Putamen (tissue), 1 donor: ENCODE data around the gene SRSF4.
"Not testable (repeated sequence)": the region's sequence is repeated elsewhere in the genome, so short reads cannot be mapped to it uniquely, and the experiment has no call there.

Experiments
- DNase-seq: peaks from one replicate; pipeline ENCODE4 v3.0.0-alpha.2; 2016; ENCODE audit warnings: low spot score

The SRSF4 gene

GRCh38 chr1:29124366-29125236, 57.1 kb downstream of the SRSF4 start:
- DNase-seq = no peak

- no peak for DNase-seq
These were observed 57.8 kb downstream of the SRSF4 start, which contains the start of gene TMEM200B for GRCh38 chr1:29123887-29124365. TMEM200B (minus strand) TSS chr1:29123903; CDS start chr1:29121828, 2,075 bp downstream.

DNA sequence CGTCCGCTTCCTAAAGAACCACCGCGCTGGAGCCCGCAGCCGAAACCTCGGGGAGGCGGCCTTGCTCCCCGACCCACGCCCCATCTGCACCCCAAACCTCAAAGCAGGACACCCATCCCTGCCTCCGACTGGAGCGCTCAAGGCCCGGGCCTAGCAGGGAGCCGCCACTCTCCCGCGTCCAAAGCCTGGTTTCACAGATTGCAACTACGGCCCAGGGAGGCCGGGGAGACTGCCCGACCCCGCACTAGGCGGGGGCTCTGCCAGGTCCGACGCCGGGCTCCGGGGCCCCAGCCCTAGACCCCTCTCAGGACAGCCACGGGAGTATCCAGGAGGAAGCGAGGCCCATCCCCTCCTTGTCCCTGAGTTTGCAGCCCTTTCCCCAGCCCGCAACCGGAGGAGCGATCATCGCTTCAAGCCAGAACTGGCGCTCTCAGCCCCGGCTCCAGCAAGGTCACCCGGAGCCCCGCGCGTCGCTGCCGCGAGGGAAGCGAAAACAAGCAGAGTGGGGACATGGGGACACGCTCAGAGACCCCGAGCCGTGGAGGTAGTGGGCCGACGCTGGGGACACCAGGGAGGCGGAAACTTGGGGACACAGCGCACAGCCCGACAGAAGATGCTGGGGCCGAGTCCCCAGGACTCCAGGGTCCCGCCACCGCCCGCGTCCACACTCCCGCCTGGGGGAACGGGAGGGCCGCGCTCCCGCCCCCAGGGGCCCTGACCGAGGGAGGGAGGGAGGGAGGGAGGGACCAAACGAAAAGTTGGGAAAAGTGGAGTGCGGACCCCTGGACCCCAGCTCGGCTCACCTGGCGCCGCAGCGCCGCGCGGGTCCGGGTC, 58.4 kb downstream of the SRSF4 start:
- DNase-seq = no peak

- DNase-seq = no peak
These were observed 59.0 kb downstream of the SRSF4 start for GRCh38 chr1:29122682-29123052.

DNA sequence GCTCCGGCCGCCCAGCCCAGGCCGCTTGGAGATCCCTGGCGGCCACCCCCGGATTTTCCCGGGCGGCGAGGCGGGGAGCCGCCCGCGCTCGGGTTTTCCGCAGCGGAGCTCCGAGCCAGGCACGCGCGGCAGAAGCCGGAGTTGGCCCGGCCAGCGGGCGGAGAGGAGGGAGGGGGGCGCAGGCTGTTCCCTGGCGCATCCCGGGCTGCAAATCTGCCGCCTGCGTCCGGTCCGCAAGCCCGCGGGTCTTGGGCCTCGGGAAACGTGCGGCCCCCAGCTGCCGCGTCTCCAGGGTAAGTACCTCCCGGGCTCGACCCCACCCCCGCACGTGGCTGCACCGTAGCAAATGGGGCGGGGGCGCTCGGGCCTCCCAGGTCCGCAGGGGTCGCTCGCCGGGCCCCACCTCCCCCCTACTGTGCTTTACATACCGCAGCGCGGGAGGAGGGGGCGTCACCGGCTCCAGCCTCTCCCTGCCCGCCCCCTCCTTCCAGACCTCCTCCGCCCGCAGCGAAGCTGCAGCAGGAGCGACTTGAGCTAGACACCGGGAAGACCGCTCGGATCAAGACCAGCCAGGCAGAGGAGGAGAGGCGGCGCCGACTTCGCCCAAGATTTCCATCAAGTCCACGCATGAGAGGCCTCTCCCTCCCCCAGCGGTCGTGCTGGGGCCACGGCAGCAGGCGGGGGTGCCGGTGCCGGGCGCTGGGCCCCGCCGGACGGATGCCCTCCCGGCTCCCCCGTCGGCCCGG, 59.6 kb downstream of the SRSF4 start:
- no peak for DNase-seq

GRCh38 chr1:29121516-29121935, 60.2 kb downstream of the SRSF4 start:
- no peak for DNase-seq

DNA sequence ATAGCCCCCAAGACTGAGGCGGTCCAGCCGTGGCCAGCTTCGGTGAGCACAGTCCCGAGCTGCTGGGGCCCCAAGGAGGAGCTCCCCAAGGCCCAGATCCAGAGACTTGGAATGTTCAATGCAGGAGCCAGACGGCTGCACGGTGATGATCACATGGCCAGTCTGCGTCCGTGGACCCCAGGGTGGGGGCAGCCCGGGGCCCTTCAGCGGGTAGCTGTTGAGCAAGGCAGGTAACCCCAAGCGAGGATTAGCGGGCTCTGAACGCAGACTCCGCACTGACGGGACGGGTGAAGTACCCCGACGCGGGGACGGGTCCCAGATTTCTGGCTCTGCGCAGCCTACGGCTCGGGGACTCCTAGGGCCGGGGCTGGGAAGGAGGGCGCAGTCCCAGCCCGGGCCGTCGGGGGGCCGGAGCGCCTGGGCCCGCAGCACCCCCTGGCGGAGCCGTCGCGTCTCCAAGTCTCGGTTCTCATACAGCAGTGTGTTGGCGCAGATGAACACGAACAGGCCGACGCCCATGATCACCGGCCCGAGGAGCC, 60.7 kb downstream of the SRSF4 start:
- no peak for DNase-seq

- DNase-seq = no peak
These were observed 61.3 kb downstream of the SRSF4 start for GRCh38 chr1:29120367-29120766.

GRCh38 chr1:29119121-29119929, 62.4 kb downstream of the SRSF4 start:
- DNase-seq = no peak

DNA sequence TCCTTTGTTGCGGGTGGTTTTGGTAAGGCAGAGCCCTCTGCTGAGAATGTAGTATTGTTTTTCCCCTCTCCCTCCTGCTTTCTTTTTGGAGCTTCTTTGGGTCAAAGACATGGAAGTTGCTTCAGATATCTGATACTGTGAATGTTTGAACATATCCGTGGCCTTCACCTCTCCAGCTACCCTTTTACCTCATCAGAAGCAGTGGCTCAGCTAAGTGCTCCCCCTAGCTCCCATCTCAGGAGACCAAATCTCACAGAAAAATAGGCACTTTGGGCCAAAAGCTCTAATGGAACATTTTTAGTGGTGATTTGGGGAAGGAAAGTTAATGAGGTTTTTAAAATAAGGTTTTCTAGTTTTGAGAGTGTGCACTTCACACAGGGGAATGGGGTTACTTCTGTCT, 64.3 kb downstream of the SRSF4 start:
- DNase-seq = no peak

DNA sequence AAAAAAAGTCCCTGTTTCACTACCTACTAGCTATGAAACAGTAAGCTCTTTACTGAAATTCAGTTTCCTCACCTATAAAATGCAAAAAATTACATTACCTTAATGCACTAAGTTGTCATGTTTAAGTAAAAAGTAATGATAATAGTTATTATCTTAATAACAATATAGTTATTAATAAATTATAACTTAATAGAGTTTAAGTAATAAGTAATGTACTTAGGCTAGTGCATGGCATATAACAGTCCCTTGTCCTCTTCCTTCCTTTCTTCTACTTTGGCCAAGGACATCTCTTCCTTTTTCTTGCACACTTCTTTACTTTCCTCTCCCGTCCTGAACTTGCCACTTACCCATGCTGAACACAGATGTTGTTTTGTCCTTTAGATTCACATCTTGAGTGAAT, 67.0 kb downstream of the SRSF4 start:
- no peak for DNase-seq

DNA sequence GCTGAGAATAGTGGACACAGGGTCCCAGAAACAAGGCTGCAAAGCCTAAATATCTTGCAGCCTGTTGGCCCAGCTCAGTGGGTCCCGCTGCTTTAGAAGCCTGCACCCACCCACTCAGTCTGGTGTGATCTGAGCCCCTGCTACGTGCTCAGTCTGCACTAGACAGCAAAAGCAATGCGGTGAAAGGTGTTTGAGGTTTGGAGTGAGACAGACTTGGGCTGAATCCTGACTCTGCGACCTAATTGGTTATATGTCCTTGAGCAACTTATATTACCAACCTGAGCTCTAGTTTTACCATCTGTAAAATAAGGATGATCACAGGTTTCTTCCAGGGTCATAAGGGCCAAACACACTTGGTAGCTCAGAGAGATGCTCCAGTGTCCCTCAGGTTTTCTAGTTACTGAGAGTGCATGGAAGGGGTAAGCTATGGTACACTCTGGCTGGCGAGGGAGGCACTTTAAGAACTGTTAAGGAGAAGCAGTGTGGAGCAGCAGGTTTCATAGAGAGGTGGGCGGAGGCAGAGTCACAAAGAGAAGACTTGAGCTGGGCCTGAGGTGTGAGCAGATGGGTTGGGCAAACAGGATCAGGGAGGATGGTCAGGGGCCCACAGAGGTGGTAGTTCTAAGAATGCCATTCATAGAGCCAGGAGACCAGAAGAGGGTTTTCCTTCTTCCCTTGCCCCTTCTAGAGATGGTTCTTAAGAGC, 68.1 kb downstream of the SRSF4 start:
- DNase-seq = no peak

- peak; percentile 69 for DNase-seq
These were observed 68.8 kb downstream of the SRSF4 start for GRCh38 chr1:29112705-29113412.

DNA sequence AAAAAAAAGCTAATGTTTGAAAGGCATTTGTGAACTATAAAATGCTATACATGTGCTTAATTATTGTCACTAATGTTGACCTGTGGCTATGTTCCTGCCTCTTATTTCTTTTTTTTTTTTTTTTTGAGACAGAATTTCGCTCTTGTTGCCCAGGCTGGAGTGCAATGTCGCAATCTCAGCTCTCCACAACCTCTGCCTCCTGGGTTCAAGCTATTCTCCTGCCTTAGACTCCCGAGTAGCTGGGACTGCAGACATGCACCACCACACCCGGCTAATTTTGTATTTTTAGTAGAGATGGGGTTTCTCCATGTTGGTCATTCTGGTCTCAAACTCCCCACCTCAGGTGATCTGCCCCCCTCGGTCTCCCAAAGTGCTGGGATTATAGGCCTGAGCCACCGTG, 73.7 kb downstream of the SRSF4 start:
- DNase-seq = not testable (repeated sequence)

GRCh38 chr1:29105822-29106221, 75.9 kb downstream of the SRSF4 start:
- DNase-seq = no peak

DNA sequence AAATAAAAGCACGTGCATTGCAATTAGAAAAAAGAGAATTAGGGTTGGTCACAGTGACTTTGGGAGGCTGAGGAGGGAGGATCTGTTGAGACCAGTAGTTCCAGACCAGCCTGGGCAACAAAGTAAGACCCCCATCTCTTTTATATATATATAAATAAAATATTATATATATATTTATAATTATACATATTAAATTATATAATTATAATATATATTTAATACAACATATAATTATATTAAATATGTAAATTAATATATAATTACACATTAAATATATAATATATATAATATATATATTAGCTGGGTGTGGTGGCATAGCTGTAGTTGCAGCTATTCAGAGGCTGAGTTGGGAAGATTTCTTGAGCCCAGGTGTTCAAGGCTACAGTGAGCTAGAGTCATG, 81.2 kb downstream of the SRSF4 start:
- DNase-seq = no peak

- no peak for DNase-seq
These were observed 82.4 kb downstream of the SRSF4 start for GRCh38 chr1:29099286-29099685.
